GM12801 (cell line): Measurements from ENCODE around the gene TOMM70.

Experiments used
- CTCF ChIP-seq: IDR thresholded peaks from one replicate; pipeline ENCODE4 v1.5.1; 2011; ENCODE audit warnings: control low read depth; ENCODE audit not compliant: insufficient read length; ENCODE audit errors: extremely low read depth

Gene TOMM70

GRCh38 chr3:100399341-100400071 lies 1.4 kb downstream of the TOMM70 start:
- TF ChIP-seq CTCF, result no peak

- TF ChIP-seq CTCF, result no peak
These were observed 3.9 kb downstream of the TOMM70 start for GRCh38 chr3:100396967-100397366.

- no peak for TF ChIP-seq CTCF
These were observed 5.0 kb downstream of the TOMM70 start for GRCh38 chr3:100395679-100396431.

GRCh38 chr3:100389025-100389424 lies 11.9 kb downstream of the TOMM70 start:
- no peak for TF ChIP-seq CTCF

- TF ChIP-seq CTCF, result no peak
These were observed 14.3 kb downstream of the TOMM70 start for GRCh38 chr3:100386437-100387074.

GRCh38 chr3:100384733-100385525 lies 16.0 kb downstream of the TOMM70 start:
- TF ChIP-seq CTCF, result no peak

GRCh38 chr3:100376301-100376700 lies 24.6 kb downstream of the TOMM70 start:
- TF ChIP-seq CTCF, result no peak
